Mesendoderm (in vitro differentiated cells): ENCODE measurements around the gene TIGD4.
"Not testable (repeated sequence)": the region's sequence is repeated elsewhere in the genome, so short reads cannot be mapped to it uniquely, and the experiment has no call there.

Experiments
- DNase-seq: peaks from one replicate; pipeline ENCODE4 v3.0.0; 2013
- H2AK5ac ChIP-seq: 2 replicates; pipeline ENCODE4 v1.6.1; 2013; ENCODE audit warnings: low read length, inconsistent platforms
- H2BK120ac ChIP-seq: 2 replicates; pipeline ENCODE4 v1.6.1; 2013; ENCODE audit warnings: low read depth, mild to moderate bottlenecking, low read length, moderate library complexity, mixed read lengths
- H2BK15ac ChIP-seq: replicated peaks from 2 replicates; pipeline ENCODE4 v1.6.1; 2013; ENCODE audit warnings: low read depth, mild to moderate bottlenecking, moderate library complexity
- H2BK5ac ChIP-seq: 2 replicates; pipeline ENCODE4 v1.6.1; 2013; ENCODE audit warnings: low read length, inconsistent platforms
- H3K18ac ChIP-seq: 2 replicates; pipeline ENCODE4 v1.6.1; 2013; ENCODE audit warnings: mild to moderate bottlenecking, low read length, mixed read lengths
- H3K23ac ChIP-seq: one replicate; pipeline ENCODE4 v1.6.1; 2013; ENCODE audit warnings: low read length
- H3K27ac ChIP-seq: 2 replicates; pipeline ENCODE4 v1.5.1; 2013; ENCODE audit warnings: low read depth, mild to moderate bottlenecking, inconsistent platforms, low read length, moderate library complexity
- H3K27me3 ChIP-seq: 2 replicates; pipeline ENCODE4 v1.6.1; 2013; ENCODE audit warnings: low read length, control low read depth, mild to moderate bottlenecking, inconsistent platforms; ENCODE audit not compliant: insufficient read depth, poor library complexity
- H3K36me3 ChIP-seq: 2 replicates; pipeline ENCODE4 v1.6.1; 2013; ENCODE audit warnings: low read length, inconsistent platforms; ENCODE audit not compliant: control insufficient read depth, insufficient read depth
- H3K4ac ChIP-seq: one replicate; pipeline ENCODE4 v1.6.1; 2013; ENCODE audit warnings: low read depth, mild to moderate bottlenecking, low read length, moderate library complexity
- H3K4me1 ChIP-seq: 2 replicates; pipeline ENCODE4 v1.6.1; 2013; ENCODE audit warnings: low read depth, low read length, inconsistent platforms; ENCODE audit not compliant: control insufficient read depth
- H3K4me2 ChIP-seq: 2 replicates; pipeline ENCODE4 v1.6.1; 2013; ENCODE audit warnings: low read length
- H3K4me3 ChIP-seq: 2 replicates; pipeline ENCODE4 v1.5.1; 2013; ENCODE audit warnings: mild to moderate bottlenecking, low read length
- H3K56ac ChIP-seq: one replicate; pipeline ENCODE4 v1.6.1; 2013; ENCODE audit warnings: low read length
- H3K79me1 ChIP-seq: 2 replicates; pipeline ENCODE4 v1.6.1; 2013; ENCODE audit warnings: low read length, inconsistent platforms
- H3K79me2 ChIP-seq: 2 replicates; pipeline ENCODE4 v1.6.1; 2013; ENCODE audit warnings: mild to moderate bottlenecking, low read length; ENCODE audit not compliant: control insufficient read depth, insufficient read depth
- H3K9ac ChIP-seq: 2 replicates; pipeline ENCODE4 v1.6.1; 2013; ENCODE audit warnings: low read length, inconsistent platforms
- H4K5ac ChIP-seq: one replicate; pipeline ENCODE4 v1.6.1; 2013; ENCODE audit warnings: low read length
- H4K8ac ChIP-seq: one replicate; pipeline ENCODE4 v1.6.1; 2013; ENCODE audit warnings: low read depth, mild to moderate bottlenecking, control low read depth, low read length, moderate library complexity
- WGBS: extraction: QIAGEN DNeasy Blood & Tissue Kit; methylation state at CpG from one replicate; pipeline ENCODE4 v1.1.7; 2013; ENCODE audit warnings: low lambda C conversion rate, missing lambda C conversion rate; ENCODE audit not compliant: insufficient coverage; ENCODE audit errors: extremely low coverage; 5-methylcytosine and 5-hydroxymethylcytosine counted together

Gene TIGD4

GRCh38 chr4:152765069-152765737 is 14.3 kb downstream of the TIGD4 start:
- H3K36me3 ChIP-seq, H3K18ac ChIP-seq, H3K27me3 ChIP-seq: not testable (repeated sequence)

GRCh38 chr4:152763796-152764195 is 15.7 kb downstream of the TIGD4 start:
- WGBS = no CpG with 5 or more reads among the region's 1 CpG
- Histone ChIP-seq H3K4me3 (no peak overlapping the region), H4K8ac (no peak overlapping the region), H3K36me3 (no peaks in the 10 kb centered on the region), H3K4me2 (no peak overlapping the region), H3K27me3 (no peaks in the 10 kb centered on the region), H3K23ac (no peak overlapping the region), H3K79me2 (no peaks in the 10 kb centered on the region), H2BK5ac (no peak overlapping the region), H4K5ac (no peak overlapping the region), H3K79me1 (no peaks in the 10 kb centered on the region), H2BK15ac (no peak overlapping the region), H3K4ac (no peak overlapping the region), H2BK120ac (no peak overlapping the region), H3K27ac (no peak overlapping the region), H2AK5ac (no peak overlapping the region), H3K18ac (no peak overlapping the region), H3K56ac (no peak overlapping the region), H3K9ac (no peak overlapping the region), H3K4me1 (no peaks in the 10 kb centered on the region)
- no peak for DNase-seq

More at GRCh38 chr4:152765069-152765737, 14.3 kb downstream of the TIGD4 start:
- not testable (repeated sequence) for H3K79me1 ChIP-seq, H3K4ac ChIP-seq, H2BK15ac ChIP-seq, H3K9ac ChIP-seq, H3K56ac ChIP-seq, H3K79me2 ChIP-seq, H3K23ac ChIP-seq, H2BK120ac ChIP-seq, H2BK5ac ChIP-seq, H3K4me2 ChIP-seq, H4K8ac ChIP-seq, H3K4me1 ChIP-seq, H2AK5ac ChIP-seq, H3K27ac ChIP-seq, DNase-seq, H3K4me3 ChIP-seq, H4K5ac ChIP-seq
- WGBS = no CpG with 5 or more reads among the region's 54 CpGs

GRCh38 chr4:152748619-152749018 is 30.9 kb downstream of the TIGD4 start:
- no peaks in the 10 kb centered on the region for H3K27me3 ChIP-seq
- H3K4ac ChIP-seq = no peak overlapping the region
- H3K27ac ChIP-seq = no peak overlapping the region
- DNase-seq = no peak
- no peak overlapping the region for H3K23ac ChIP-seq
- no peak overlapping the region for H2BK120ac ChIP-seq
- no peaks in the 10 kb centered on the region for H3K79me2 ChIP-seq
- no peak overlapping the region for H2AK5ac ChIP-seq
- H3K79me1 ChIP-seq = no peaks in the 10 kb centered on the region
- no peak overlapping the region for H3K4me2 ChIP-seq
- H3K4me1 ChIP-seq = no peaks in the 10 kb centered on the region
- no CpG with 5 or more reads among the region's 9 CpGs for WGBS
- H3K9ac ChIP-seq = no peak overlapping the region
- no peak overlapping the region for H2BK15ac ChIP-seq
- no peak overlapping the region for H4K8ac ChIP-seq
- no peak overlapping the region for H3K18ac ChIP-seq
- H3K36me3 ChIP-seq = no peaks in the 10 kb centered on the region
- H2BK5ac ChIP-seq = no peak overlapping the region
- H3K56ac ChIP-seq = no peak overlapping the region
- no peak overlapping the region for H3K4me3 ChIP-seq
- H4K5ac ChIP-seq = no peak overlapping the region

GRCh38 chr4:152747444-152747843 is 32.1 kb downstream of the TIGD4 start:
- H3K27ac ChIP-seq = no peak overlapping the region
- no peak overlapping the region for H2BK5ac ChIP-seq
- H4K8ac ChIP-seq = no peak overlapping the region
- H2BK120ac ChIP-seq = no peak overlapping the region
- H4K5ac ChIP-seq = no peak overlapping the region
- H3K4me3 ChIP-seq = no peak overlapping the region
- no peak overlapping the region for H3K4ac ChIP-seq
- H3K56ac ChIP-seq = no peak overlapping the region
- H3K9ac ChIP-seq = no peak overlapping the region
- DNase-seq = no peak
- H3K36me3 ChIP-seq = no peaks in the 10 kb centered on the region
- H3K79me2 ChIP-seq = no peaks in the 10 kb centered on the region
- H3K27me3 ChIP-seq = no peaks in the 10 kb centered on the region
- H3K4me2 ChIP-seq = no peak overlapping the region
- no peak overlapping the region for H2BK15ac ChIP-seq
- H3K79me1 ChIP-seq = no peaks in the 10 kb centered on the region
- H3K4me1 ChIP-seq = no peaks in the 10 kb centered on the region
- WGBS = no CpG with 5 or more reads among the region's 2 CpGs
- H2AK5ac ChIP-seq = no peak overlapping the region
- H3K18ac ChIP-seq = no peak overlapping the region
- no peak overlapping the region for H3K23ac ChIP-seq

GRCh38 chr4:152738827-152739226 is 40.7 kb downstream of the TIGD4 start:
- Histone ChIP-seq H2BK120ac (no peak overlapping the region), H3K18ac (peak overlapping the region; percentile 96), H3K79me2 (no peaks in the 10 kb centered on the region), H3K56ac (peak overlapping the region; percentile 5), H3K4me3 (no peak overlapping the region), H4K8ac (no peak overlapping the region), H2BK5ac (no peak overlapping the region), H3K4me2 (no peak overlapping the region), H3K79me1 (no peaks in the 10 kb centered on the region), H3K27me3 (no peaks in the 10 kb centered on the region), H3K27ac (no peak overlapping the region), H3K4me1 (peaks cover 24% of the 10 kb centered on the region), H2BK15ac (peak overlapping the region; percentile 75), H2AK5ac (peak overlapping the region; percentile 64), H3K36me3 (no peaks in the 10 kb centered on the region), H4K5ac (no peak overlapping the region), H3K9ac (no peak overlapping the region), H3K4ac (no peak overlapping the region), H3K23ac (no peak overlapping the region)
- no peak for DNase-seq
- no CpG with 5 or more reads among the region's 3 CpGs for WGBS

- H3K79me2 ChIP-seq = no peaks in the 10 kb centered on the region
- H3K4ac ChIP-seq = peak overlapping the region; percentile 26
- peak overlapping the region; percentile 76 for H3K56ac ChIP-seq
- no peak overlapping the region for H4K5ac ChIP-seq
- H3K4me3 ChIP-seq = no peak overlapping the region
- H3K27me3 ChIP-seq = no peaks in the 10 kb centered on the region
- peak overlapping the region; percentile 44 for H3K9ac ChIP-seq
- H2BK5ac ChIP-seq = peak overlapping the region; percentile 91
- H2BK15ac ChIP-seq = no peak overlapping the region
- no peak overlapping the region for H2BK120ac ChIP-seq
- H3K23ac ChIP-seq = no peak overlapping the region
- H3K18ac ChIP-seq = peak overlapping the region; percentile 92
- H3K79me1 ChIP-seq = no peaks in the 10 kb centered on the region
- no peaks in the 10 kb centered on the region for H3K36me3 ChIP-seq
- H2AK5ac ChIP-seq = no peak overlapping the region
- H3K27ac ChIP-seq = peak overlapping the region; percentile 67
- H3K4me1 ChIP-seq = peaks cover 24% of the 10 kb centered on the region
- H3K4me2 ChIP-seq = no peak overlapping the region
- no CpG with 5 or more reads among the region's 3 CpGs for WGBS
- DNase-seq = peak; percentile 91
- H4K8ac ChIP-seq = no peak overlapping the region
These were observed 43.6 kb downstream of the TIGD4 start for GRCh38 chr4:152735906-152736305.
